Hepatocyte (in vitro differentiated cells): ENCODE data around the gene RAB6A. TPM values are rescaled to one million over a fixed set of nuclear protein-coding genes. Genes with fewer than 3 reads are reported as not detected.

Experiments
- DNase-seq: peaks from one replicate; pipeline ENCODE4 v3.0.0-alpha.2; 2016; ENCODE audit warnings: low spot score
- H2AFZ ChIP-seq: fragments of 200-600 bp; sonication (generic); 2 replicates; pipeline ENCODE4 v1.6.0; 2016; ENCODE audit warnings: antibody characterized with exemption, mild to moderate bottlenecking
- H3K27ac ChIP-seq: fragments of 200-600 bp; sonication (generic); 2 replicates; pipeline ENCODE4 v1.5.1; 2016; ENCODE audit warnings: mild to moderate bottlenecking
- H3K27me3 ChIP-seq: fragments of 200-600 bp; sonication (generic); 2 replicates; pipeline ENCODE4 v1.6.1; 2016
- H3K36me3 ChIP-seq: fragments of 200-600 bp; sonication (generic); replicated peaks from 2 replicates; pipeline ENCODE4 v1.5.1; 2016; ENCODE audit warnings: low read depth; ENCODE audit not compliant: insufficient read depth
- H3K4me1 ChIP-seq: fragments of 200-600 bp; sonication (generic); 2 replicates; pipeline ENCODE4 v1.5.1; 2016; ENCODE audit warnings: mild to moderate bottlenecking, moderate library complexity; ENCODE audit not compliant: insufficient read depth
- H3K4me2 ChIP-seq: fragments of 200-600 bp; sonication (generic); 2 replicates; pipeline ENCODE4 v1.6.0; 2016
- H3K4me3 ChIP-seq: fragments of 200-600 bp; sonication (generic); 2 replicates; pipeline ENCODE4 v1.5.1; 2016; ENCODE audit warnings: mild to moderate bottlenecking
- H3K79me2 ChIP-seq: fragments of 200-600 bp; sonication (generic); 2 replicates; pipeline ENCODE4 v1.6.0; 2017; ENCODE audit warnings: mild to moderate bottlenecking
- H3K9me2 ChIP-seq: fragments of 200-600 bp; sonication (generic); replicated peaks from 2 replicates; pipeline ENCODE4 v1.6.0; 2017; ENCODE audit warnings: mild to moderate bottlenecking; ENCODE audit not compliant: insufficient read depth
- H3K9me3 ChIP-seq: fragments of 200-600 bp; sonication (generic); 2 replicates; pipeline ENCODE4 v1.5.1; 2016; ENCODE audit warnings: low read depth, mild to moderate bottlenecking
- H4K20me1 ChIP-seq: fragments of 200-600 bp; sonication (generic); 2 replicates; pipeline ENCODE4 v1.6.0; 2016; ENCODE audit warnings: mild to moderate bottlenecking; ENCODE audit not compliant: insufficient read depth, poor library complexity, severe bottlenecking
- CTCF ChIP-seq: fragments of 200-600 bp; sonication (generic); IDR thresholded peaks from 2 replicates; pipeline ENCODE4 v1.5.1; 2016; ENCODE audit warnings: antibody characterized with exemption, mild to moderate bottlenecking; ENCODE audit not compliant: poor library complexity
- EZH2 ChIP-seq: fragments of 200-600 bp; sonication (generic); IDR thresholded peaks from 2 replicates; pipeline ENCODE4 v1.6.1; 2016; ENCODE audit warnings: antibody characterized with exemption, mild to moderate bottlenecking, borderline replicate concordance
- EZH2phosphoT487 ChIP-seq: fragments of 200-600 bp; sonication (generic); IDR thresholded peaks from one replicate; pipeline ENCODE4 v1.6.1; 2018; ENCODE audit warnings: antibody characterized with exemption, mild to moderate bottlenecking, low read depth, moderate library complexity; ENCODE audit not compliant: unreplicated experiment, severe bottlenecking
- WGBS: methylation state at CpG from one replicate; pipeline ENCODE4 v1.1.6; 2016; ENCODE audit warnings: low lambda C conversion rate; ENCODE audit errors: missing lambda C conversion rate; 5-methylcytosine and 5-hydroxymethylcytosine counted together
- polyA plus RNA-seq: library from polyadenylated mRNA; unstranded; fragments of >200 nt; fragmentation: Nextera tagmentation; extraction: Ambion mirVana; gene quantifications from 2 replicates; pipeline ENCODE4 v1.2.1, GENCODE V29; 2016
- total RNA-seq: library from RNA; depleted of rRNA; stranded (reverse); fragments of >200 nt; gene quantifications from 2 replicates; pipeline ENCODE4 v1.2.3, GENCODE V29; 2014

Gene RAB6A
- total and polyA plus RNA-seq, 2 experiments from 2014 or later, result 85.8 to 99.5 TPM

GRCh38 chr11:73801136-73801535, 40.3 kb upstream of the RAB6A start:
- Histone ChIP-seq H3K27me3 (no peaks in the 10 kb centered on the region), H3K4me2 (no peak overlapping the region), H3K36me3 (no peaks in the 10 kb centered on the region), H3K9me2 (no peaks in the 10 kb centered on the region), H3K79me2 (peaks cover 11% of the 10 kb centered on the region), H3K27ac (no peak overlapping the region), H3K9me3 (no peaks in the 10 kb centered on the region), H4K20me1 (no peaks in the 10 kb centered on the region), H2AFZ (no peak overlapping the region), H3K4me1 (no peaks in the 10 kb centered on the region), H3K4me3 (no peak overlapping the region)
- TF ChIP-seq EZH2, result no peak
- no peak for TF ChIP-seq EZH2phosphoT487
- no peak for TF ChIP-seq CTCF
- DNase-seq, result no peak
- 70% methylated on average over 1 of the region's 1 CpG for WGBS

GRCh38 chr11:73800276-73800806, 39.5 kb upstream of the RAB6A start:
- H3K27me3 ChIP-seq, result no peaks in the 10 kb centered on the region
- H4K20me1 ChIP-seq, result no peaks in the 10 kb centered on the region
- H3K4me3 ChIP-seq, result no peak overlapping the region
- H3K4me1 ChIP-seq, result no peaks in the 10 kb centered on the region
- H3K9me2 ChIP-seq, result no peaks in the 10 kb centered on the region
- TF ChIP-seq EZH2 (no peak), EZH2phosphoT487 (no peak), CTCF (no peak)
- no peak overlapping the region for H2AFZ ChIP-seq
- H3K36me3 ChIP-seq, result no peaks in the 10 kb centered on the region
- no peak overlapping the region for H3K27ac ChIP-seq
- no peaks in the 10 kb centered on the region for H3K9me3 ChIP-seq
- H3K4me2 ChIP-seq, result no peak overlapping the region
- no peak for DNase-seq
- H3K79me2 ChIP-seq, result peaks cover 10% of the 10 kb centered on the region
- 97% methylated on average over 4 of the region's 4 CpGs for WGBS

GRCh38 chr11:73797457-73797856, 36.6 kb upstream of the RAB6A start:
- Histone ChIP-seq H3K9me2 (no peaks in the 10 kb centered on the region), H3K4me1 (no peaks in the 10 kb centered on the region), H3K27me3 (no peaks in the 10 kb centered on the region), H2AFZ (no peak overlapping the region), H3K4me2 (no peak overlapping the region), H3K27ac (no peak overlapping the region), H3K9me3 (no peaks in the 10 kb centered on the region), H3K36me3 (no peaks in the 10 kb centered on the region), H3K79me2 (peaks cover 14% of the 10 kb centered on the region), H3K4me3 (no peak overlapping the region), H4K20me1 (no peaks in the 10 kb centered on the region)
- 98% methylated on average over 10 of the region's 10 CpGs for WGBS
- no peak for DNase-seq
- no peak for TF ChIP-seq EZH2phosphoT487
- TF ChIP-seq EZH2, result no peak
- TF ChIP-seq CTCF, result no peak
